H1 (cell line): ENCODE results near the gene TAS2R7. TPM values are rescaled to one million over a fixed set of nuclear protein-coding genes. Genes with fewer than 3 reads are reported as not detected.

Experiments
- BACH1 ChIP-seq: IDR thresholded peaks from 2 replicates; pipeline ENCODE4 v1.6.1; 2012; ENCODE audit warnings: low read length, improper control_type of control experiment
- TAF7 ChIP-seq: optimal IDR thresholded peaks from 2 replicates; pipeline ENCODE3; 2011; ENCODE audit warnings: low read depth, mild to moderate bottlenecking, inconsistent platforms, low read length, moderate library complexity, borderline replicate concordance
- polyA plus RNA-seq, 7 experiments: library from polyadenylated mRNA; depleted of rRNA in 3 of 7; stranded (reverse) in 5 of 7; unstranded in 2 of 7; fragments of >200 nt in 5 of 7; fragments of 200-250 nt in 2 of 7; gene quantifications; 1 replicate in 5 of 7; 2 replicates in 1 of 7; 4 replicates in 1 of 7; pipeline versions ENCODE4 v1.2.1 to v1.2.3, GENCODE V29; 2011 to 2013; ENCODE audit warnings: missing spikeins in 2 of 7, mixed read lengths in 2 of 7
- total RNA-seq: library from RNA; stranded (reverse); fragmentation: NEBNext Ultra II Directional; extraction: Animal tissue kit (Norgen Biotek cat#: 25700); gene quantifications from 2 replicates; pipeline ENCODE4 v1.2.1, GENCODE V29; 2021
- TF ChIP-seq, protein P1 (sequence below): IDR thresholded peaks from 2 replicates; pipeline ENCODE4 v1.6.1; 2012; ENCODE audit warnings: inconsistent platforms

The TAS2R7 gene
- total and polyA plus RNA-seq, 2 of the 8 experiments (the other 6 are each of a cell fraction or from before 2014, with no cell fraction given) = not detected

DNA sequence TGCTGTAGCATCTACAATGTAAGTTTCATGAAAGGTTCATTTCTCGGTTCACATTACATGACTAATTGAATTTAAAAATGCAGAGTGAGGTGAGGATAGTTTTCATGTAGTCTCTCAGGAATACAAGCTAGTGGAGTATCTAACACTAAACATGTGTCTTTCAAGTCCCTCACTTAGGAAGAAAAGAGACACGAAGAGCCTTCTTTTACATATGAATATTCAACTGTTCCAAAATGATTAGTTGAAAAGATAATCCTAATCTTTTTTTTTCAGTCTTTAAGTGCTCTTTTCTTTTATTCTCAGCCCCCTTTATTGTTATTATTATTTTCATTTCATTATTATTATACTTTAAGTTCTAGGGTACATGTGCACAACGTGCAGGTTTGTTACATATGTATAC is 36.0 kb upstream of the TAS2R7 start (continued):
- TF ChIP-seq, protein P1, sequence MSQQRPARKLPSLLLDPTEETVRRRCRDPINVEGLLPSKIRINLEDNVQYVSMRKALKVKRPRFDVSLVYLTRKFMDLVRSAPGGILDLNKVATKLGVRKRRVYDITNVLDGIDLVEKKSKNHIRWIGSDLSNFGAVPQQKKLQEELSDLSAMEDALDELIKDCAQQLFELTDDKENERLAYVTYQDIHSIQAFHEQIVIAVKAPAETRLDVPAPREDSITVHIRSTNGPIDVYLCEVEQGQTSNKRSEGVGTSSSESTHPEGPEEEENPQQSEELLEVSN = no peak
- no peak for TF ChIP-seq BACH1
- no peak for TF ChIP-seq TAF7
- TF ChIP-seq, all 59 proteins: peak for 0
